HG03108 (cell line): Measurements from ENCODE around the gene GPC5.

ENCODE experiments used
- ATAC-seq: cut with Tn5 transposase; IDR thresholded peaks from one replicate; pipeline ENCODE4 v1.9.1; 2021; ENCODE audit warnings: moderate library complexity; ENCODE audit not compliant: unreplicated experiment

Gene GPC5

GRCh38 chr13:91702411-91702810 is 304.0 kb downstream of the GPC5 start:
- ATAC-seq, result no peak

GRCh38 chr13:91704398-91704797 is 306.0 kb downstream of the GPC5 start:
- no peak for ATAC-seq

- ATAC-seq, result no peak
Measured at GRCh38 chr13:91708558-91708957, 310.1 kb downstream of the GPC5 start.

DNA sequence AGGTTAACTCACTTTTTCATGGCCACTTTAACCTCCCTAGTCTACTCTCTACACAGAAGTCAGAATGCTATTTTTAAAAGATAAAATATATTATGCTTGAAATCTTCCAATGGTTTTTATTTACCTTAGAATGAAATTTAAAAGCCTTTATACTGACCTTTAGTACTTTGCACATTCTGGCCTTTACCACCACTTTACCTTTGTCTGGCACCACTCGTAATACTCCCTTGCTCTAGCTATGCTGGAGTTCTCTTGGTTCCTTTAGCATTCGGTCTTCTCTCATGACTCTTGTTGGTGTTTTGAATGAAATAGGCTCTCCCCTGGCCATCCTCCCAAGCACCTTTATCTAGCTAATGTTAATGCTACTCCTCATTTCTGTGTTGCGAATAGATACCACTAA is 310.8 kb downstream of the GPC5 start:
- ATAC-seq, result no peak

GRCh38 chr13:91710733-91711132 is 312.3 kb downstream of the GPC5 start:
- ATAC-seq, result no peak

DNA sequence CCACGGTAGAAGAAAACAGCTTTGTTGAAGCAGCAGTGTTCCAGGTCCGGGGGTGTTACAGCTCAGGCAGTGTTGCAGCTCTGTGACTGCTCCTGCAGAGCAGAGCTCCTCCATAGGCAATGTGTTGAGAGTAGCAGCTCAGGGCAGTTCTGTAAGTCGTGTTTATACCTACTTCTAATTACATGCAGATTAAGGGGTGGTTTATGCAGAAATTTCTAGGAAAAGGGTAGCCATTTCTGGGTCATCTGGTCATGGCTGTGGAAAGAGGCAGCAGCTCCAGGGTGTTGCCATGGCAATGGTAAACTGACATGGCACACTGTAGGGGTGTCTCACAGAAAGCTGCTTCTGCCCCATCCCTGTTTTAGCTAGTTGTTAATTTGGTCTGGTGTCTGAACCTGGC is 316.4 kb downstream of the GPC5 start:
- no peak for ATAC-seq

- ATAC-seq, result no peak
Measured at GRCh38 chr13:91716436-91717065, 318.1 kb downstream of the GPC5 start.

DNA sequence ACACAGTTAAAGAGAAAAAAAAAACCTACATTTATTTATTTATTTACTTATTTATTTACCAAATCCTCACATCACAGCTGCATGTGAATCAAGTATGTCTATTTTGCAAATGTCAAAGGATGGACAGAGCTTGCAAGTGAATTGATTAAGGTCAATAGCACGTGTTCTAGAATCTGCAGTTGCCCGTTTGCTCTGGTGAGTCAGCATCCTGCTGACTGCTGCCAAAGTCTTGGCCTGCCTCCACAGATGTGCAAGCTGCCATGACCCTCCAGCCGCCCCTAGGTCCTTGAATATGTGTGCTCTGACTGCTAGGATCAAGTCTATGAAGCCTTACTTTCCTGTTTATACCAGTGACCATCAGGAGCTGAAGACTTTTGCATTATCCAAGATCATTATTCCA is 320.6 kb downstream of the GPC5 start:
- no peak for ATAC-seq

DNA sequence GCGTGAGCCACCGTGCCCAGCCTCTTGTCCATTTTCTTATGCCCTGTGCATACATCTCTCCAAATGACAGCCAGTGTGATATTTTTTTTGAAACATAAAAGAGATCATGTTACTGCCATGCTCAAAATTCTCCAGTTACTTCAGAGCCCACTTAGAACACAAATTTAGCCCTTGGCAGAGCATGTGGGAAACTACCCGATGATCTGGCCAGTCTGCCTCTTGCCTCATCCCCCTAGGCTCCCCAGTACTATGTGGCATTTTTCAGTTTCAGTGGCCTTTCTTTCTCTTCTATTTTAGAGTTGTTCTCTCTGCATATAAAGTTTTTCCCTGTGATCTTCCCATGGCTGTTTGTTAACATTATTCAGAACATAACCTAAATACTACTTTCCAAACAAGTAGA is 323.0 kb downstream of the GPC5 start:
- no peak for ATAC-seq

GRCh38 chr13:91722267-91722884 is 324.0 kb downstream of the GPC5 start:
- no peak for ATAC-seq

- ATAC-seq, result no peak
Measured at GRCh38 chr13:91724591-91724990, 326.2 kb downstream of the GPC5 start.

DNA sequence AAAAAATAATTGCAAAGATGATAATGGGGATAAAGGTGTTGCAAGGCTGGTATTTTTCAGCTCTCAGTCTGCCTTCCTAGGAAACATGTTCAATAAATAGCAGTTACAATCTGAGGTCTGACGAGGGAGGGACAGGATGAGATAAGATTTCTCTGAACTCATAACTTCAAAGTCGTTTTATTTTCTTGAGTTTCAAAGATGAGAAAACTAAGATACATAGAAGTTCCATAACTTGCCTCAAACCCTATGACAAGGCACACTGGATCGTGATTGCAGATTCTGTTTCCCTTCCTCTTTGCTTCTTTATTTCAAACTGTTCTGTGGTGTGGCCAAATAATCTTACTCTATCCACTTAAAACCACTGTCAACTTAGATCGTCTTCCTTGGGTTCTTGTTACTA is 327.2 kb downstream of the GPC5 start:
- no peak for ATAC-seq

GRCh38 chr13:91726671-91727070 is 328.2 kb downstream of the GPC5 start:
- ATAC-seq, result no peak

GRCh38 chr13:91729859-91730258 is 331.4 kb downstream of the GPC5 start:
- no peak for ATAC-seq

- no peak for ATAC-seq
Measured at GRCh38 chr13:91739751-91740150, 341.3 kb downstream of the GPC5 start.

DNA sequence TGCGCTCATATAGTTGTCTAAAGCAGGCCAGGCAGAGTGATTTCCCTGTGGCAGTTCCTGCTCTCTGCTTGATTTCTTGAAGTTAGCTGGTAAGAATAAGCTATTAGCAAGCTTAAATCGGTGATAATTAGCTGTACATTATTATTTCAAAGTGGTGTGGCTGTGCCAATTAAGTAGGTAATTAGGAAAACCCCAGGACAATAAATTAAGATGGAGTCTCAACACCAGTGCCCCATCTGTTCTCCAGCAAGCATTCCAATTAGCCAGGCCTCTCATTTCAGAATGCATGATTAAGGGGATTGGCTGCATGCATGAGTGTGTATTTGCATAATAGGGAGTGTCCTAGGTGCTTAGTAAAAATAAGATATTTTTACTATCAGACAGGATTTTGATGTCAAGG is 342.3 kb downstream of the GPC5 start:
- no peak for ATAC-seq

DNA sequence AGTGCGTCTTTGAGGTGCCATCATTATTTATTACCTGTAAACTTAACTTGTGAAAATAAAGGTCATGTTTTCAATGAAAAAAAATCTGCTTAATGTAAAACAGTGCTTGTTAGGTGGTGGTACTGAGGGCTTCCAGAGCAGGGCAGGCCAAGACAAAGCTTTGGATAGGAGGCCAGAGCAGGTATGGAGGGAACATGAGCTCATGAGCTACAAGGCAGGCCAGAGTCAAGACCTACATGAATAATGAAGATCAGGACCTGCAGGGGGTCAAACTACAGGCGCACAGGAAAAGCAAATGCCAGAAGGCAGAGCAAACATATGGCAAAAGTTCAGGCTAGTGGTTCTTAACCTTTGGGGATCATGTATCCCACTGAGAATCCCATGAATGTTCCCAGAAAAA is 343.5 kb downstream of the GPC5 start:
- no peak for ATAC-seq

- no peak for ATAC-seq
Measured at GRCh38 chr13:91744284-91744683, 345.9 kb downstream of the GPC5 start.

DNA sequence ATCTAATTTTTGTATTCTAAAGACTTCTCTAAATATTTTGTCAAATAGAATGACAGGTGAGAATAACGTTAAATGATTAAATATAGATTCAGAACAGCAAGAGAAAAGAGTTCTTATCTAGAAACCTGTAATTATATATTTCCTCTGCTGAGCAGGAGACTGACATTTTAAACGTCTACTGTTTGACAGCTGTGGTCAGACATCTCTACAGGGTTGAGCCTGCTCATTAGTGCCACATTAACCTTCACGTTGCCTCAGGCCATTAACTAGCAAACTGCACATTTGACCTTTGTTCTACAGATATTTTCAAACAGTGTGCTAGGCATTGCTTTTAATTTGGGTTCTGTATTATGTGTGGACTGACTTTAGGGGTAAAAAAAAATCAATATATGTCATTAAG is 347.5 kb downstream of the GPC5 start:
- no peak for ATAC-seq

DNA sequence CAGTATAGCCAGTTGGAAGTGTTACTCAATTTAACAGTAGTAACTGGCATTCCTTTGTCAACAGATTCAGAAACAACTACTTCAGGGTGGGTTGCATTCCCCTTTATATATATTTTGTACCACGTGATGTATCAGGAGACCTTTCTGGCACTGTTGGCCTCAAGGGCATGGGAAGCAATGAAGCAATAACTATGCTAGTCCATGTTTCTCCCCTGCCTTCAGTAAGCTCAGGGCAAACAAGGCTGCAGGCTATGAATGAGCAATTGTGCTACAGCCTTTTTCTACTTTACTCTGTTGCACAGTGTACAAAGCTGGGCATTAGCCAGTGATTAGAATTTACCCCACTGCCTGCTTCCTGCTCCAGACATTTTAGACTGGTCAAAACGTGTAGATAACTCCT is 348.8 kb downstream of the GPC5 start:
- no peak for ATAC-seq

DNA sequence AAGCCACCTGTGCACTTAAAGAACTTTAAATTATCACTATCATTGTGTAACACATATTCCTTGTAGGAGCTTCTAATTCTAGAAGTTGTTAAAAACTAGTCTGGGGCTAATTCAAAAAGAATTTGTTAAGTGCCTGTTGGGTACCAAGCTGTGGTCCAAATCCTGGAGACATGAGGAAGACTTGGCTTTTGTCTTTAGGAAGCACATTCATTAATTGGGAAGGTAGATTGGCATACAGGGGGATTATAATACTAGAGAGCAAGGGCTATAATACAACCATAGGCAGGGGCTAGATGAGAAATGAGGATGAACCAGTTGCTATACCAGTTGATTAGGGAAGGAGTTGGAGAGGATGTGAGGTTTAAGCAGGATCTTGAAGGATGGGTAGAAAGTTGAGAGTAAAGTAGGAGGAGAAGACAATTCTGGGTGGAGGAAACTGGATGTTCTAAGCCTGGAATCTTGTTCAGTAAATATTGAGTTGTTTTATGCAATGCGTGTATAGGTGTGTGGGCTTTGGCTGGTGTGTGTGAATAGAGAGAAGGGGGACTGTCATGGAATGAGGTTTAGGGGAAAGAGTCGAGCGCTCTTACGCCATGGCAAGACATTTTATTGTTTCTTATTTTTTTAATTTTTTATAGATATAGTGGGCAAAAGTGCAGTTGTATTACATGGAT is 350.1 kb downstream of the GPC5 start:
- no peak for ATAC-seq

GRCh38 chr13:91758724-91759123 is 360.3 kb downstream of the GPC5 start:
- no peak for ATAC-seq

GRCh38 chr13:91762957-91763356 is 364.5 kb downstream of the GPC5 start:
- ATAC-seq, result no peak
